NOMO-1 treated with dmso at 0.1 percent for 144 hours (cell line): Measurements from ENCODE around the gene ATP11A.
"Not testable (repeated sequence)": the region's sequence is repeated elsewhere in the genome, so short reads cannot be mapped to it uniquely, and the experiment has no call there.

Source experiments
- DNase-seq: peaks from one replicate; lab custom pipeline; 2025; ENCODE audit not compliant: unreplicated experiment; lab: John Stamatoyannopoulos, UW

The ATP11A gene

DNA sequence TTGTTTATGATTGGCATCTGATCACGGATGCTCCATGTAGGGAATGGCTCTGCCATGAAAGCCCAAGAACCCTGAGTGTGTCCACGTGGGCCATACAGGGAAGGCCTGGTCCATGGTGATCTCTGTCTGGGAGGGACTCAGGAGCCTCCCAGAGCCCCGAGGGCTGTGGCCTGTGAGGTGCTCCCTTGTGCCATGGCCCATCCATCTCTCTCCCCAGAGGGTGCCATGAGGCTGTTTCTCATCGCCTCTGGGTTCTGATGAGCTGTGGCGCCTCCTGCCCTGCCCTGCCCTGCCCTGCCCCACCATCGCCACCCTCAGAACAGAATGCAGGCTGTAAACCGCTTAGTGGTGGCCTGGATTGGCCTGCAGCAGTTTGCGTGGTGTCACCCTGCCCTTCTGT, 83.1 kb downstream of the ATP11A start:
- no peak for DNase-seq

DNA sequence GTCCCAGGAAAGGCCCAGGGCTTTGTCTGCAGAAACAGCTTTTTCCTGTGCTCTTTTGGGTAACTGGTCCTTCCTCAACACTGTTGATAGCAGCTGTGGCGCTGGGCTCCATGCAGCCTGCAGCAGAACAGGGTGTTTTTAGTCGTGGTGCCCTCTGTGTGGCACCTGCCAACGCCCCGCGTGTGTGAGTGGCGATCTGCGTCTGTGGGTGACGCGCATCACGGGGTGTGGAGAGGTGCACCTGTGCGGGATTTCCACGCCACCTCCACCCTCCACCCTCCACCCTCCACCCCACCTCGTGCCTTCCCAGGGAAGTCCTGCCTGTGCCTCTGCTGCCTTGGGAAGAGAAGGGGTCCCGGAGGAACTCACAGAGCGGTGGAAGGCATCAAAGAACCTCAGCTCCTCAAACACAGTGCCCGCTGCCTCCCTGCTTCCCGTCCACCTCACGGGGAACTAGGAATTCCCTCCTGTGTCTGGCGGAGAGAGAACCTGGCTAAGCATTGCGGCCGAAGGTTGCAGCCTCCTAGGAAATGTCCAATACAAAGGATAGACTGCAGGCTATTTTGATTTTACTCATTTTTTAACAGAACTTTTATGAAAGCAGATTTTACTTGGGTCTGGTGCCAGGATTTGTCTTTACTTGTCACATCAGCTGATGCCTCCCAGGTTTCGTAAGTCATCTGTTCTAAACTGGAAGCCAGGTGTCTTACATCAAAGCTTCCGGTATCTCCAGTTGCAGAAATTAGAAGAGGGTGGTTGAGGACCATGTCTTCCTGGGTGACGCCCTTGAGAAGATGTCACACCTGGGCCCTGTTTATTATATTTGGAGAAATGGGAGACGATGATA, 84.0 kb downstream of the ATP11A start:
- no peak for DNase-seq

DNA sequence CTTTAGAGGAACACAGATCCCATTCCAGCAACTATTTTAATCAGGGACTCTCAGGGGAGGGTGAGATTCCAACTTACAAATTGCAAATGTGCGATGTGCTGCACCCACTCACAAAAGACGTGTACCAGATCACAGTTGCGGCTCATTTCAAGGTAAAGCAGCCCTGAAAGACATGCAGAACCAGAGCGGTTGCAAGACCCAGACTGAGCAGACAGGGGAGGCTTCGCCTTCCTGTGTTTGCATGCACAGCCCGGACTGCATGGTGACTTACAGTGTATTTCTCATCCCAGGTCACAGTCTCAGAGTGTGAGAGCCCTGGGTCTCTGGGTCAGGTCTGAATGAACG, 84.6 kb downstream of the ATP11A start:
- no peak for DNase-seq

DNA sequence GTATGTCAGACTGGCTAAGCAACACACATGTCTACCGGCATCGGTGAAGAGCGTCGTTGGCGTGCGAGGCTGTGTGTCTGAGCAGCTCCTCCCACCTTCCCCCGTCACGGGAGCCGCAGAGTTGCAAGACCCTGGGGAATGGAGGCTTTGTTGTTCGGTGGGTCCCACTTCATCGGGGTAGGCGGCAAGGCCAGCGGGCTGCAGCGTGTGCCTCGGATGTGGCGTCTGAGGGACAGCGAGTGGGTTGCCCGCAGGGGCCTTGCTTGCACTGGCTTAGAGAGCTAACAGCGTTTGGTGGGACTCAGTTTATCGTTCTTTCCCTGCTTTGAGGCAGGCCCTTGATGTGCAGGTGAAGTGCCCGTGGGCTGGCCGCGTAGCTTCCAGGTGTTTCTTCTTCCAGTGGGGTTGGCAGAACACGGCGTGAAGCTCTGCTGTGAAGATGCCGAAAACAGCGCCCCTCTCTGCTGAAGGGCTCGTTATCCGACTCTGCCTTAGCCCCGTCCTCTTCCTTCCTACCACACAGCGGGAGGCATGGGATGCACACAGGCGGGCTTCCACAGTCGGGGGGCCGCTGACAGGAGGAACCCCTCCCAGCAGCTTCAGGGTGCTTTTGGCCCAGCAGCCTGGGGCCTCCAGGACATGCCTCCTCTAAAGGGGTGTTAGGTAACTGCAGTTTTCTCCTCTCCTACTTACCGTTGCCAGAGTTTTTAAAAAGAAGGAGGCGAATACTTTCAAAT, 85.2 kb downstream of the ATP11A start:
- DNase-seq, result no peak

DNA sequence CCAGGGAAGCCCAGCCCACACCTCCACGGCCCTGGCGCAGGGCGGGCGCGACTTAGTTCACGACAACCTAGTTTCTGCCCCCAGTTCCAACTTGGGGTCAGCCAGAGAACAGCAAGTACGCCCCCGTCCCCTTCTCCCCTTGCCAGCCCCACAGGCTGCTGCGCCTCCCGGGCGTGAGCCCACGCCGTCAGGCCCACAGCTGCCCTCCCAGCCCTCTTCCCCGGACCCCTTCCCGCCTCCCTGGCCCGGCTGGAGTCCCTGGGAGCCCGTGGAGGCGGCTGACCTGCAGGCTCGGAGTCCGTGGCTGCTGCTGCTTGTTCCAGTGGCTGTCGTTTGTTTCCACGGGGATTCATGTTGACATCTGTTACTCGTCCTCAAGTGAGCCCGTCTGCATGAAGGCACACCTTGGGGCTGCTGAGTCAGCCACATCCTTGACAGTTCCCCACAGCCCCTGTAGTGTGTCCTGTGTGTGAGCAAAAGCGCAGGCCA, 86.0 kb downstream of the ATP11A start:
- DNase-seq, result no peak

DNA sequence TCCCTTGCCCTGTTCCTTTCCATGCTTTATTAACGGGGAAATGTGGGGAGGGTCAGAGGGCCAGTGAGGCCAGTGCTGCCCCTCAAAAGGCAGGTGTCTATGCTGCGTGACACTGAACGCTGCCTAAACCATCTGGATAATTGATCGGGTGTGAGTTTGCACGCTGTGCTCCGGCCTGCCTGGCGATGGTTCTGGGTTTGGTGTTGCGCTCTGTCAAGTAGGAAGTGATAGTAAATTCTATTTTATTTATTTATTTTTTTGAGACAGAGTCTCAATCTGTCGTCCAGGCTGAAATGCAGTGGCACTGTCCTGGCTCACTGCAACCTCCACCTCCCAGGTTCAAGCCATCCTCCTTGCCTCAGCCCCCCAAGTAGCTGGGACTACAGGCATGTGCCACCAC, 86.5 kb downstream of the ATP11A start:
- no peak for DNase-seq

DNA sequence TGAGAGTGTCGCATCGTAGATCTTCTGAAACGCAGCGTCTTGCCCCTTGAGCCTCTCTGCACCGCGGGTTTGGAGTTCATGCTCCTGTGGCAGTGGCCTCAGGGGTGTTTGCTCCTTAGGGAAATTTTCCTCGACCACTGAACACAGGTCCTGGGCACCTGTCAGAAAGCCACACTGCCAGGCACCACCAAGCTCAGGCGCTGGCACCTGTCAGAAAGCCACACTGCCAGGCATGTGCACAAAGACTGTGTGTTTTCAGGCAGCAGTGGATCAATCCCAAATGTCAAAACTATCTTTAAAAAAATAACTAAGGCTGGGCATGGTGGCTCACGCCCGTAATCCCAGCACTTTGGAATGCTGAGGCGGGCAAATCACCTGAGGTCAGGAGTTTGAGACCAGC, 87.1 kb downstream of the ATP11A start:
- no peak for DNase-seq

DNA sequence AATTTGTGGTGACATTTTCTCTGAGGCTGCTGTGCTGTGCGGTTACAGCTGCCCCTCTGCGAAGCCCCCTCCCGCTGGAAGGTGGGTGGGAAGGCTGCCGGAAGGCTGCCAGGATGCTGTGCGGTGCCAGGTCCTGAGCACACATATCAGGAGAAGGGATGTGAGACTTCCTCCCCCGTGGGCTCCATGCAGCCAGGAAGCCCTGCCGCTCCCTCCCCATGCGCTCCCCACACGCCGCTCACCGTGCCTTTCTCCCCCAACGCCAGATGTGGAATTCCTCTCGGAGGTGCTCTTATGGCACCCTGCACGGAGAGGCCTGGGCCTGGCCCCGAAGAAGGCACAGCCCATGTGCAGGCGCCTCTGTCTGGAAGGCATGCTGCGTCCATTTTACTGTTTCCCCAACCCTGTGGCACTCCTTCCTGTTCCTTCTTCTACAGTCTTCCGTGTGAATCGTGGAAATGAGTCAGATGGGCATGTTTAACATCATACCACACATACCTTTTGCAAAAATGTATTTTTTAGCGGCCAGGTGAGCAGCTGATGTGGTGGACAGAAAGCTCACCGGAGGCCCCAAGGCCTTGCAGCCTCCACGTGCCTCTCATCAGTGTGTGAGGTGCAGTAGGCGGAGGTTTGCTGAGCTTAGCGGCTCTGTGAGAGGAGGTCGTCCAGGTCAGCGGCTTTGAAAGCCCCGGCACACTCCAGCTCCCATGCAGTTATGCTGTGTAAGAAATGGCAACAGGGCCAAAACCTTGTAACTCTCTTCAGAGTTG, 88.0 kb downstream of the ATP11A start:
- DNase-seq, result no peak

DNA sequence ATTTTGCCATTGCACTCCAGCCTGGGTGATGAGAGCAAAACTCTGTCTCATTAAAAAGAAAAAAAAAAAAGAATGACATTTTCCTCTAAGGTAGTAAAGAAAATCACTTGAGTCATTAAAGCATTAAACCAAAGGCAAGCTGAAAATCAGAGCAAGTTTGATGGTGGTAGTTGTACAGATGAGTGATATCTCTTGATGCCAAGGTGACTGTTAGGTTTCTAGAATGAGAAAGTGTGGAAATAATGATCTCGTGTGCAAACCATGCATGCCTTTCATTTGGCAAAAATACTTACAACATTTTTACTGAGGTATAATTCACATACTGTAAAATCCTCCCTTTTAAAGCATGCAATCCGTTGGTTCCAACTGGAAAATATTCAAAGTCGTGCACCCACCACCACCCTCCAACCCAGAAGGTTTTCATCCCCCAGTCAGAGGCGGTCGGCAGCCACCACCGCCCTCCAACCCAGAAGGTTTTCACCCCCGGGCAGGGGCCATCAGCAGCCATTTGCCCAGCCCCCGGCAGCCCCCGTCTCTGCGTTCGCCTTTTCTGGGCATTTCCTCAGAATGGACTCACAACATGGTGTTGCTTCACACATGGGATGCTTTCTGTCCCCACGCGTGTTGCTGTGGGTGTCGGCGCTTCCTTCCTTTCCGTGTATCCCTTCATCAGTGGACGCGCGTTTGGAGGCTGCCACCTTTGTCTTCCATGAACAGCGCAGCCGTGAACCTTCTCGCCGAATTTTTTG, 90.2 kb downstream of the ATP11A start:
- DNase-seq, result no peak

DNA sequence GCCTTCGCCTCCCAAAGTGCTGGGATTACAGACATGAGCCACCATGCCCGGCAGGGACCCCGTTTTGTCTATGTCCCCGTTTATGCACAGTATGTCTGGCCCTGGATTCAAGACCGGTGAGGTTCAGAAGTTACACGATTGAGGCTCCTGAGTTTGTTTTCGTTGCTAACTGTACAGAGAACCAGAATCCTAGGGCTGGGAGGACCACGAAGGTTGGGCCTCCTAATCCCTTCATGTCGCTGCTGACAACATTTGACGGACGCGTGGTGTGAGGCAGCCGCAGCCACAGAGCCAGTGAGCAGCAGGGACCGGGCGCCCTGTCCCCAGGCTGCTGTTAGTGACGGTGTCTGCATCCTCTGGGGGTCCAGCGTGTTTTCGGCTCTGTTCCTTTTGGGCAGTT, 91.4 kb downstream of the ATP11A start:
- no peak for DNase-seq

DNA sequence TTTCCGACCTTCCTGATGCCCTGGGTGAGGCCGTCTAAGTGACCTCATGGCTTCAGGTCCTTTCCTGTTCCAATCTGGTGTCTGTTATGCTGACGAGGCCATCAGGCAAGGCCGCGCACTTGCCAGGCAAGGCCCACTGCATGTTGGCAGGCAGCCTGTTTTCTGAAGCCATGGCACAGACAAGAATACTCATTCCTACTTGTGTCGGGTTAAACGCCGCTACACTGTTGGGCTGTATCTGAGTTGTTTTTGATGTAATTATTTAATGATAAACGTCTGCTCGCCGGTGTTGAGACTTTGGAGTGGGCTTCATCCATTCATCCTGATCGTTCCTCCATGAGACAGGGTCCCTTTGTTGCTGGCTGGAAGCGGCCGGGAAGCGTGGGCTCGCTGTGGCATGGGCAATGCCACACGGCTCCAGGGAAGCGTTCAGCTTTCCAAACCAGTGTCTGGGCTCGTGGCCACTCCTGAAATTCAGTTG, 92.1 kb downstream of the ATP11A start:
- DNase-seq, result no peak

DNA sequence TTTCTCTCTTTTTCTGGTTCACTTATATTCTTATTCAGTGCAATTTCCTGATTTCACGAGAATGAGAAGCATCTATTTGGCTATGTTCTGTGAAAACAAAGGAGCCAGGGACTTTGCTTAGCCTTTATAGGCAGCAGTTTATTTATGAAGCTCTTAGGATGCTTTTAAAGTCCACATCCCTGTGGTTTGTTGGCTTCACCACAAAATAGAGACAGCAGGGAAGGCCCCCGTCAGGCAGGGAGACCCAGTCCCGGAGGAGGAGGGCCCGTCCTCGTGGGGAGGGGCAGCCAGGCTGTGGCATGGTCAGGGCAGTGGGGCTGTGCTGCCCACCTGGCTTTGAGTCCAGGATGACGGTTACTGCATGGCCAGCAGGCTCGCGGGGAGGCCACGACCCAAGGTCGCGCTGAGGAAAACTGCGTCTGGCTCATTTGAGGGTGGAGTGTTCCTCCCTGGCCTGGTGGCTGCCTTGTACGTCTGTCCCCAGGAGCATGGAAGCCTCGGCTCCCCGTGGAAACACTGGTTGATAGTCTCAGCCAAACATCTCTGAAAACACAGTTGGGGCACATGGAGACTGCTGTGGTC, 92.7 kb downstream of the ATP11A start:
- no peak for DNase-seq

DNA sequence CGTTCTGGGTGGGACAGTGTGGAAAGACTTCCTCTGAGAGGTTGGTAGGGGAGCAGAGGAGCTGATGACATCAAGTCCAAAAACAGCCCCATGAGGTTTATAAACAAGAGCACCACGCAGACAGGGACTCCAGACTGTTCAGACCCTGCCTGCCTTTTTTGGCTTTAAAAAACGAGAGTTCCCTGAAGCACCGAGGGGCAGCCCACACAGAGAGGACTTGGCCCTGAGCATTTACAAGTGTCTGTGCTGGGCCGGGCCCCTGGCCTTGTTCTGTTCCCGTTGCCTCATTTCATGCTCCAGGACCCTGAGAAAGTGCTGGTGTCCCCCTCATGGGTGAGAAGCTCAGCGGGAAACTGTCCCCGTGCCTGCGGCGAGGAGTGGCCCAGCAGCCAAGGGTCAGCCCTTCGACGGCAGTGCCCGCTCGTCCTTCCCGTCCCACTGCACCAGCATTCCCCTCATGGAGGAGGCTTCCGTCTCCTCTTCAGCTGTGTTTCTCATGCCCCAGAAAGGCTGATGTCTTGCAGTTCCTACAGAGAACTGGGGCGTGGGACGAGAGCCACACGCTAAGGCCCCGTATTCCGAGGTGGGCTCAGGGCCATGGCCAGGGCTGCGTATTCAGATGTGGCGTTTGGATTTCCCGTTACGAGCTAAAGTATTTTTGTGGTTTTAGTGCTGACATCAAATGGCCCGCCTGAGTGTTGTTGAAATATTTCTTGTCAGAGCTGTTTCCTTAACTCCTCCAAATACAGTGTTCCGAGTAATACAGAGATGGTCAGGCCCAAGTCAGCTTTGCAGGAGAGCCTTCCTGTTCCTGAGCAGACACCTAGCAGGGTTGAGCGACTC, 93.5 kb downstream of the ATP11A start:
- no peak for DNase-seq

DNA sequence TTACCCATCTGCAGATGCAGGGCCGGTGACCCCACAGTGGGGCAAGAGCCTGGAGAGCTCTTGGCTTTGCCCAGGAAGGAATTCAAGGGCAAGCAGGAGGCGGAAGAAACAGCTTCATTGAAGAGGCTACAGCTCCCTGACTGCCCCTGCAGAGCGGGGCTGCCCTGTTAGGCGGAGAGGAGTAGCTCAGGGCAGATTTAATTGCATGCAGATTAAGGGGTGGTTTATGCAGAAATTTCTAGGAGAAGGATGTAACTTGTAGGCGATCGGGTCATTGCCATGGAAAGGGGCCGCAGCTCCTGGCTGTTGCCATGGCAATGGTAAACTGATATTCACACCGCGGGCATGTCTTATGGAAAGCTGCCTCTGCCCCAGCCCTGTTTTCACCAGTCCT, 94.1 kb downstream of the ATP11A start:
- no peak for DNase-seq

DNA sequence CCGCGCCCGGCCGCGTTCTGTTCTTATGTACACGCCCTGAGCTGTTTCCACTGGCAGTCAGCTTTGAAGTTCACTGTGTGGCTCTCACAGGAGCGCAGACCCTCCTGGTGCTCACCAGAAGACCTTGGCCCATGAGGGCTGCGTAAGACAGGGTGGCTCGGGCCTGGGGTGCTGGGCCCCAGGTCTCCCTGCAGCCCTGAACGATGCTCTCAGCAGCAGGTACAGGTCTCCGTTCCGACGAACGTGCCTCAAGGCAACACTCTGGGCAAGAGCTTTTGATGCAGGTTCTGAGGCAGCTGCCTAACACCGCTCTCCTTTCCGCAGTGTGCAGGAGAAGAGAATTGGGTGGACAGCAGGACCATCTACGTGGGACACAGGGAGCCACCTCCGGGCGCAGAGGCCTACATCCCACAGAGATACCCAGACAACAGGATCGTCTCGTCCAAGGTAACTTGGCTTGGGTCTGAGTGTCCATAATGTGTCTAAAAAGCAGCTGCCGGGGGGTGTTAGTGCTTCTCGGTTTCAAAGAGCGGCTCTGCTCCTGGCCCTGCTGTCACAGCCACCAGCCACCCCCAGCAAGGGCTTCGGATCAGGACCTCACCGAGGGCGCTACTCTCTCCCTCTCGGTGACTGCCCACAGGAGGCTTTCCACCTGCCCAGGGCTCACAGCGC, 95.1 kb downstream of the ATP11A start:
- no peak for DNase-seq

DNA sequence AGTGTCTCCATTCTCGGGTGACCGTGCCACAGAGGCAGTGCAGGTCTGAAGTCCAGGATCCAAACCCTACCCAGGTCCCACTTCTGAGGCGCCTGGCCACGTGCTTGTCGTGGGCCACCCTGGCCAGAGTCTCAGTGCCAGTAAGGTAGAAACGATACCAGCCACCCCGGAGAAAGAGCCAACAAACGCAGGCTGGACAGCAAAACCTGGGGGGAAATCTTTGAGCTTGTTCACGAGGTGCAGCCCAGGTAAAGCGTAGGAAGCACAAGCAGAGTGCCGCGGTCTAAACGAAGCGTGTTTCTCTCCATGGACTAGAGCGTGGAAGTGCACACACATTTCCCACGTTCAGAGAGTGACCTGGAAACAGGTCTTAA, 95.6 kb downstream of the ATP11A start:
- no peak for DNase-seq

DNA sequence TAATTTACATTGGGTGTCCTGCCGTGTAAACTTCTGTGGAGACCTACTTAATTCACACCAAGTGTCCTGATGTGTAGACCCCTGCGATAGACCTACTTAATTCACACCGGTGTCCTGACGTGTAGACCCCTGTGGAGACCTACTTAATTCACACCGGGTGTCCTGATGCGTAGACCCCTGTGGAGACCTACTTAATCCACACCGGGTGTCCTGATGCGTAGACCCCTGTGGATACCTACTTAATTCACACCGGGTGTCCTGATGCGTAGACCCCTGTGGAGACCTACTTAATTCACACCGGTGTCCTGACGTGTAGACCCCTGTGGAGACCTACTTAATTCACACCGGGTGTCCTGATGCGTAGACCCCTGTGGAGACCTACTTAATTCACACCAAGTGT, 97.0 kb downstream of the ATP11A start:
- DNase-seq, result not testable (repeated sequence)

DNA sequence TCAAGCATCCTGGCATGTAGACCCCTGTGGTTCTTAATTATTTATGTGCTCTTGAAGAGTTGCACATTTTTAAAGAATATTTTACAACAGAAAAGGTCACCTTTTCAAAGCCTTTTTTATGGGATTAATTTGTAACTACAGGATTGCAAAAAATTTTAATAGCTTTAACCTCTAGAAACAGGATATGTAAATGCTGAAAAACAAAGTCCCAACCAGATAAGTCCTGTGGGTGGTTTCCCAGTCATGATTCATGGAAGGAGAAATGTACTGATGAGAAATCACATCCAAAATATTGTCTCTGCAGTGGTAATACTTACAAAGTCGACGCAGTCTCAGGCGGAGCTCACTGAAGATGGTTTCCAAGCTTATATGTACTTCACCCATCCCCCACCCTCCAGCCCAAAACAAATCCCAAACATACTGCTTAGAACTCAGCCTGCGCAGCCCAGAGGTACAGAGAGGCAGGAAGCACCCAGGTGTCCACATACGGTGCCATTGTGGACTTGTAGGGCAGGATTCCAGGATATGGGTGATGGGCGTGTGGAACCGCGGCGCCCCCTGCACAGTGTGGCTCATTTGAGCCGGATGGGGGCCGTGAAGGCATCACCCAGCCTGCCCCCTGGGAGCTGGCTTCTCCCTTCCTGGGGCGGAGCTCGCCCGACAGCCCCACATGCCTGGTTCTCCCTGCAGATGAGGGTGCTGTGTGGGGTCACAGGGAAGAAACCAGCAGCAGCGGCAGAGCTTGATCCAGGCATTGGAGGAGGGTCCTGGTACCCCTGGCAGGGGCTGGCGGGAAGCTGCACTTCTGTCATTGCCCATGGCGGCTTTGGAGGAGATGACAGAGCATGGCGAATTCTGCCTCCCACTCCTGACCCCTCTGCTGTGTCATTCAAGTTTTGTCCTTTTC, 101.2 kb downstream of the ATP11A start:
- no peak for DNase-seq
